ENCODE data around the gene BCL7C. TPM values are rescaled to one million over a fixed set of nuclear protein-coding genes. Genes with fewer than 3 reads are reported as not detected.

BCL7C gene
- total RNA-seq, 2 donors from 2014 or later = 64.7 to 67.6 TPM

DNA sequence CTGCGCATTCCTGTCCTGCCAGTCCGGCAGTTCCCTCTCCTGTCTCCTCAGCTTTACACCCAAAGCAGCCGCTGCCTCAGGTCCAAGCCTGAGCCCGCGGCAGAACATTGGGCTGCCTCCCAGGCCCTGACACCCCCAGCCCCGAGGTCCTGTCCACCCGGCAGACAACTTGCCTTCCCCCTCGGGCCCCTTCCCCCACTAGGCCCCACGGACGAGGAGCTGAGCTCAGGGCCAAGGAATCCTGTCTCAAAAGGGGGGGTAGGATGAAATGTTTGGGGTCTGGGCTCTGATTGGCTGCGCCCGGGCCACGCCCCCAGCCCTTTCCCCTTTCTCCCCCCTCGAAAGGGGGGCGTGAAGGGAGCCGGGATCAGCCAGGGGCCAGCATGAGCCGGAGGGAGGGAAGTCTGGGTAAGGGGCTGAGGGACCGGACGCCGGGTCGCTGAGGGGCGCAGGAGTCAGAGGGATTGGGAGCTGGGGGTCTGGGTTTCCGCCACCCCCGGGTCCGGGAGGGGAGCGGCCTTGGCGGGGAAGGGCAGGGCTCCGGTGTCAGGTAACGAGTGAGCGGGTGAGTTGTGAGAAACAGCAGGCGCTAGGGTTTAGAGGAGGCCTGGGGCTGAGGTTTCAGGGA is 2.5 kb upstream of the BCL7C start, which contains the start of gene CTF1:
Gene CTF1, plus strand, starts transcription at position 354 of the 628 bp plus-strand sequence. Its CDS starts 30 bp downstream, at position 384.
- H3K9me3 ChIP-seq (ENCODE audit: control insufficient read depth, low read length) = no peaks in the 10 kb centered on the region
- Mint-ChIP-seq H3K9me3 (no peaks in the 10 kb centered on the region), H3K4me3 (peak within 1 kb of the TSS; percentile 75), H3K4me1 (peaks cover 20% of the 10 kb centered on the region), H3K36me3 (ENCODE audit: low read depth) (peaks cover 6% of the 10 kb centered on the region), H3K27ac (peak within 1 kb of the TSS; percentile 99), H3K27me3 (ENCODE audit: insufficient read depth) (peaks cover 2% of the 10 kb centered on the region)
- H3K36me3 ChIP-seq (ENCODE audit: control insufficient read depth, insufficient read depth, low read length) = peaks cover 12% of the 10 kb centered on the region
- H3K27ac ChIP-seq (ENCODE audit: low read depth, low read length) = peak within 1 kb of the TSS; percentile 94
- H3K4me1 ChIP-seq (ENCODE audit: control insufficient read depth, insufficient read depth, low read length) = peaks cover 15% of the 10 kb centered on the region
- 2% methylated on average over 24 of the region's 31 CpGs; no CpG with 5 or more reads in 1 of the 2 experiments for WGBS, 2 experiments (ENCODE audit: insufficient coverage in 1 of 2, insufficient read length in 1 of 2)
- DNase-seq = peak; percentile 93
- H3K27me3 ChIP-seq (ENCODE audit: control insufficient read depth, insufficient read depth, low read length, poor library complexity, severe bottlenecking) = no peaks in the 10 kb centered on the region
- H3K9ac ChIP-seq (ENCODE audit: extremely low read depth, low read length, poor library complexity, severe bottlenecking) = peak within 1 kb of the TSS; percentile 83
- TF ChIP-seq, protein P1, sequence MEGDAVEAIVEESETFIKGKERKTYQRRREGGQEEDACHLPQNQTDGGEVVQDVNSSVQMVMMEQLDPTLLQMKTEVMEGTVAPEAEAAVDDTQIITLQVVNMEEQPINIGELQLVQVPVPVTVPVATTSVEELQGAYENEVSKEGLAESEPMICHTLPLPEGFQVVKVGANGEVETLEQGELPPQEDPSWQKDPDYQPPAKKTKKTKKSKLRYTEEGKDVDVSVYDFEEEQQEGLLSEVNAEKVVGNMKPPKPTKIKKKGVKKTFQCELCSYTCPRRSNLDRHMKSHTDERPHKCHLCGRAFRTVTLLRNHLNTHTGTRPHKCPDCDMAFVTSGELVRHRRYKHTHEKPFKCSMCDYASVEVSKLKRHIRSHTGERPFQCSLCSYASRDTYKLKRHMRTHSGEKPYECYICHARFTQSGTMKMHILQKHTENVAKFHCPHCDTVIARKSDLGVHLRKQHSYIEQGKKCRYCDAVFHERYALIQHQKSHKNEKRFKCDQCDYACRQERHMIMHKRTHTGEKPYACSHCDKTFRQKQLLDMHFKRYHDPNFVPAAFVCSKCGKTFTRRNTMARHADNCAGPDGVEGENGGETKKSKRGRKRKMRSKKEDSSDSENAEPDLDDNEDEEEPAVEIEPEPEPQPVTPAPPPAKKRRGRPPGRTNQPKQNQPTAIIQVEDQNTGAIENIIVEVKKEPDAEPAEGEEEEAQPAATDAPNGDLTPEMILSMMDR (conservative IDR thresholded peaks at IDR 0.05) = no peak
- H3K4me3 ChIP-seq (ENCODE audit: low read length) = peak within 1 kb of the TSS; percentile 82

DNA sequence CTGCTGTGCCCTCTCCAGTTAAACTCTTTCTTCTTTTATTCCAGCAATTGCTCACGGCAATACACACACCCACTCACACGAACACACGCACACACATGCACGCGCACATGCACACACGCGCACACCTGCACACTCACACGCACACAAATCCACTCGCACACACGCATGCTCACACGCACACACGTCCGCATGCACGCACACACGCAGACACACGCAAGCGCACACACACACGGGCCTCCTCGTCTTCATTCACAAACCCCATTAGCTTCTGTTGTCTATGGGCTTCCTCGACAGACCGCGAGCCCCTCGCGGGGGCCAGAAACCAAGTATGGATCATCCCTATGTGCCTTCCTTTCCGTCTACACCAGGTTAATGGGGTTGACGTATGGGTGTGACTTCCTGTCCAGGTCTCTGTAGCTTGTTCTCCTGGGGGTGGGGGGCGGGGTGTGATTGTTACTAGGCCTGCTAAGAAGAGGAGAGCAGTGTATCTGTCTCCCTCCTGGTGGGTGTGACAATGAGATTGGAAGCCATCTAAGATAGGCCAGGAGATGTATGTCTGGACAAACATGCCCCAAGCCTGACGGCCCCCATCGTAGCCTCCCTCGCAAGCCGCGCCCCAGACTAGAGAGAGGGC is 1.9 kb upstream of the BCL7C start:
- H3K4me3 ChIP-seq (ENCODE audit: low read length) = peak overlapping the region; percentile 82
- peak overlapping the region; percentile 99 for H3K27ac Mint-ChIP-seq

DNA sequence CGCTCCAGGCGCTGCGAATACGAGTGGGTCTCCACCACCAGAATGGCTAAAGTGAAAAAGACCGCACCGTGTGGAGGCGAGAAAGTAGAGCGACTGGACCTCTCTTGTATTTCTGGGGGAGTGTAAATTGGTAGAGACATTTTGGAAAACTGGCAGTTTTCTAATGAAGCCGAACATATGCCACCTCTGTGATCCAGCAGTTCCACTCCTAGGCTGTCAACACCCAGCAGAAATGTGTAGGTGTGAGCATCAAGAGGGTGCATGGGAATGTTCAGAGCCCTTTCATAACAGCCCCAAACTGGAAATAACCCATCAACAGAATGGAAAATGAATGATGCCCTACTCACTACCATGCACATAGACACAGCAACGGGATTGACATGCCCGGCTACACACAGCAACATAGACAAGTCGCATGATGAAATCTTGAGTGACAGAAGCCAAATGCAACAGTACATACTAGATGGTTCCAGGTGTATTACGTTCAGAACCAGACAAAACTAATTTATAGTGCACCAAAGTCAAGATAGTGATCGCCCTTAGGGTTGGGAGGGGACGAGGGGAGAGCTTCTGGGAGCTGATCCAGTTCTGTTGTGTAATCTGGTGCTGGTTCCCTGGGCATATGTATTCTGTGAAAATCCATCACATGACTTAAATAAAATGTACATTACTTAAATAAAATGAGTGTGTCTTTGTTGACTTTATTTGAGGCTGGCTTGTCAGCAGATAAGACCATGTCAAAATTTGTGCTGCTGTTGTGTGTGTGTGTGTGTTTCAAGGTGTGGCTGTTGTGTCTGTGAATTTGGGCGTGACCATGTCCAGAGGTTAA is 877 bp upstream of the BCL7C start:
- H3K27ac ChIP-seq (ENCODE audit: low read depth, low read length) = no peak overlapping the region
- Mint-ChIP-seq H3K4me3 (peak overlapping the region; percentile 74), H3K9me3 (no peaks in the 10 kb centered on the region), H3K27me3 (ENCODE audit: insufficient read depth) (no peaks in the 10 kb centered on the region), H3K27ac (peak overlapping the region; percentile 84), H3K36me3 (ENCODE audit: low read depth) (peaks cover 15% of the 10 kb centered on the region), H3K4me1 (peaks cover 20% of the 10 kb centered on the region)
- H3K27me3 ChIP-seq (ENCODE audit: control insufficient read depth, insufficient read depth, low read length, poor library complexity, severe bottlenecking) = no peaks in the 10 kb centered on the region
- TF ChIP-seq, protein P1 (conservative IDR thresholded peaks at IDR 0.05) = no peak
- no peak for DNase-seq
- no peaks in the 10 kb centered on the region for H3K9me3 ChIP-seq (ENCODE audit: control insufficient read depth, low read length)
- peak overlapping the region; percentile 12 for H3K9ac ChIP-seq (ENCODE audit: extremely low read depth, low read length, poor library complexity, severe bottlenecking)
- peaks cover 15% of the 10 kb centered on the region for H3K4me1 ChIP-seq (ENCODE audit: control insufficient read depth, insufficient read depth, low read length)
- H3K4me3 ChIP-seq (ENCODE audit: low read length) = peak overlapping the region; percentile 32
- WGBS, 2 experiments (ENCODE audit: insufficient coverage in 1 of 2, insufficient read length in 1 of 2) = 65 to 67% methylated on average over 13 to 16 of the region's 16 CpGs
- H3K36me3 ChIP-seq (ENCODE audit: control insufficient read depth, insufficient read depth, low read length) = peaks cover 20% of the 10 kb centered on the region

More for the DNA sequence above, 1.9 kb upstream of the BCL7C start:
- Histone ChIP-seq H3K9ac (ENCODE audit: extremely low read depth, low read length, poor library complexity, severe bottlenecking) (peak overlapping the region; percentile 83), H3K36me3 (ENCODE audit: control insufficient read depth, insufficient read depth, low read length) (peaks cover 14% of the 10 kb centered on the region), H3K4me1 (ENCODE audit: control insufficient read depth, insufficient read depth, low read length) (peaks cover 15% of the 10 kb centered on the region), H3K27ac (ENCODE audit: low read depth, low read length) (peak overlapping the region; percentile 94), H3K27me3 (ENCODE audit: control insufficient read depth, insufficient read depth, low read length, poor library complexity, severe bottlenecking) (no peaks in the 10 kb centered on the region), H3K9me3 (ENCODE audit: control insufficient read depth, low read length) (no peaks in the 10 kb centered on the region)
- peak; percentile 91 for DNase-seq
- Mint-ChIP-seq H3K4me3 (peak overlapping the region; percentile 75), H3K9me3 (no peaks in the 10 kb centered on the region), H3K36me3 (ENCODE audit: low read depth) (peaks cover 10% of the 10 kb centered on the region), H3K4me1 (peaks cover 20% of the 10 kb centered on the region), H3K27me3 (ENCODE audit: insufficient read depth) (no peaks in the 10 kb centered on the region)
- TF ChIP-seq, protein P1 (conservative IDR thresholded peaks at IDR 0.05) = no peak
- WGBS, 2 experiments (ENCODE audit: insufficient coverage in 1 of 2, insufficient read length in 1 of 2) = 58 to 62% methylated on average over 21 to 32 of the region's 32 CpGs

Data from endodermal cell (in vitro differentiated cells).